GM23338 (cell line): ENCODE results near the gene ANKS1B. TPM values are rescaled to one million over a fixed set of nuclear protein-coding genes. Genes with fewer than 3 reads are reported as not detected.

Experiments used
- ATAC-seq: fragments of 200-7000 bp; cut with Tn5 transposase; 3 replicates; pipeline ENCODE4 v1.9.1; 2020
- DNase-seq: peaks from one replicate; pipeline ENCODE4 v3.0.0-alpha.2; 2015; ENCODE audit warnings: low spot score
- H2AFZ ChIP-seq: fragments of 200-600 bp; sonication (generic); 2 replicates; pipeline ENCODE4 v1.8.0; 2016; ENCODE audit warnings: antibody characterized with exemption, mild to moderate bottlenecking, moderate library complexity
- H3F3A ChIP-seq: fragments of 200-600 bp; sonication (generic); replicated peaks from 2 replicates; pipeline ENCODE4 v1.8.0; 2017; ENCODE audit warnings: antibody characterized with exemption, mixed run types, low read depth
- H3K27ac ChIP-seq: fragments of 200-600 bp; sonication (generic); 2 replicates; pipeline ENCODE4 v1.6.1; 2016; ENCODE audit warnings: low read depth
- H3K27me3 ChIP-seq: fragments of 200-600 bp; sonication (generic); 2 replicates; pipeline ENCODE4 v1.8.0; 2016; ENCODE audit warnings: mild to moderate bottlenecking, mixed run types, moderate library complexity; ENCODE audit not compliant: insufficient read depth
- H3K36me3 ChIP-seq: fragments of 200-600 bp; sonication (generic); 2 replicates; pipeline ENCODE4 v1.8.0; 2016; ENCODE audit warnings: mild to moderate bottlenecking; ENCODE audit not compliant: insufficient read depth
- H3K4me1 ChIP-seq: fragments of 200-600 bp; sonication (generic); 2 replicates; pipeline ENCODE4 v1.8.0; 2016; ENCODE audit warnings: mild to moderate bottlenecking, moderate library complexity; ENCODE audit not compliant: insufficient read depth
- H3K4me2 ChIP-seq: fragments of 200-600 bp; sonication (generic); 2 replicates; pipeline ENCODE4 v1.7.1; 2017; ENCODE audit warnings: mixed run types
- H3K4me3 ChIP-seq: fragments of 200-600 bp; sonication (generic); 2 replicates; pipeline ENCODE4 v1.6.1; 2016; ENCODE audit warnings: mixed run types
- H3K79me2 ChIP-seq: fragments of 200-600 bp; sonication (generic); replicated peaks from 2 replicates; pipeline ENCODE4 v1.8.0; 2017; ENCODE audit warnings: mild to moderate bottlenecking; ENCODE audit not compliant: insufficient read depth
- H3K9me2 ChIP-seq: fragments of 200-600 bp; sonication (generic); 2 replicates; pipeline ENCODE4 v1.8.0; 2017; ENCODE audit not compliant: insufficient read depth
- H4K20me1 ChIP-seq: fragments of 200-600 bp; sonication (generic); replicated peaks from 2 replicates; pipeline ENCODE4 v1.8.0; 2017; ENCODE audit warnings: mild to moderate bottlenecking; ENCODE audit not compliant: insufficient read depth
- H3K27ac Mint-ChIP-seq: 2 replicates; pipeline ENCODE4 v1.8.0; 2020; ENCODE audit warnings: inconsistent platforms, mild to moderate bottlenecking, moderate library complexity, mixed read lengths
- H3K27me3 Mint-ChIP-seq: 3 replicates; pipeline ENCODE4 v1.8.0; 2022; ENCODE audit warnings: low read depth, mild to moderate bottlenecking, moderate library complexity, mixed read lengths, inconsistent platforms; ENCODE audit not compliant: insufficient read depth, poor library complexity
- H3K36me3 Mint-ChIP-seq: 3 replicates; pipeline ENCODE4 v1.8.0; 2021; ENCODE audit warnings: low read depth, mild to moderate bottlenecking, inconsistent platforms, moderate library complexity, mixed read lengths
- H3K4me1 Mint-ChIP-seq: 3 replicates; pipeline ENCODE4 v1.8.0; 2020; ENCODE audit warnings: mild to moderate bottlenecking, inconsistent platforms, mixed read lengths
- H3K4me3 Mint-ChIP-seq: 3 replicates; pipeline ENCODE4 v1.8.0; 2021; ENCODE audit warnings: moderate library complexity, mild to moderate bottlenecking, inconsistent platforms, mixed read lengths
- H3K9me3 Mint-ChIP-seq: 3 replicates; pipeline ENCODE4 v1.8.0; 2020; ENCODE audit warnings: moderate library complexity, mild to moderate bottlenecking, inconsistent platforms, mixed read lengths
- EZH2 ChIP-seq: fragments of 200-600 bp; sonication (generic); IDR thresholded peaks from one replicate; pipeline ENCODE4 v1.8.0; 2017; ENCODE audit warnings: antibody characterized with exemption, mild to moderate bottlenecking, low read depth; ENCODE audit not compliant: unreplicated experiment
- EZH2phosphoT487 ChIP-seq: fragments of 200-600 bp; sonication (generic); IDR thresholded peaks from one replicate; pipeline ENCODE4 v1.8.1; 2018; ENCODE audit warnings: antibody characterized with exemption; ENCODE audit not compliant: unreplicated experiment
- JUNB ChIP-seq: IDR thresholded peaks from one replicate; pipeline ENCODE4 v1.6.1; 2016; ENCODE audit warnings: antibody characterized with exemption; ENCODE audit not compliant: unreplicated experiment
- NANOG ChIP-seq: IDR thresholded peaks from 2 replicates; pipeline ENCODE4 v1.6.1; 2016; ENCODE audit warnings: antibody characterized with exemption, borderline replicate concordance
- POLR2AphosphoS5 ChIP-seq: IDR thresholded peaks from 2 replicates; pipeline ENCODE4 v1.6.1; 2016; ENCODE audit warnings: antibody characterized with exemption, low read depth
- ZNF114 ChIP-seq: fragments of 250-450 bp; sonication (Bioruptor Pico); IDR thresholded peaks from 2 replicates; pipeline ENCODE4 v1.5.0; 2020; ENCODE audit warnings: mild to moderate bottlenecking, moderate library complexity
- polyA plus RNA-seq: library from polyadenylated mRNA; unstranded; fragments of >200 nt; fragmentation: Nextera tagmentation; extraction: Ambion mirVana; gene quantifications from 2 replicates; pipeline ENCODE4 v1.2.1, GENCODE V29; 2016
- total RNA-seq: library from RNA; depleted of rRNA; stranded (reverse); fragments of >200 nt; shearing (Covaris generic); gene quantifications from 2 replicates; pipeline ENCODE4 v1.2.3, GENCODE V29; 2014
- TF ChIP-seq, protein P1 (sequence below), 2 experiments: fragments of 200-600 bp in 1 of 2; sonication (generic) in 1 of 2; conservative IDR thresholded peaks; 2 replicates each; pipeline versions ENCODE4 v1.5.1 to v1.6.1; 2016 to 2017; ENCODE audit warnings: antibody characterized with exemption in 2 of 2, low read depth in 2 of 2, mild to moderate bottlenecking in 2 of 2, moderate library complexity in 1 of 2
- TF ChIP-seq, protein P2 (sequence below): fragments of 250-450 bp; sonication (Bioruptor Pico); IDR thresholded peaks from 2 replicates; pipeline ENCODE4 v1.5.0; 2020; ENCODE audit warnings: mild to moderate bottlenecking, moderate library complexity
- TF ChIP-seq, protein P3 (sequence below): IDR thresholded peaks from one replicate; pipeline ENCODE4 v1.6.1; 2018; ENCODE audit warnings: antibody characterized with exemption; ENCODE audit not compliant: unreplicated experiment
- TF ChIP-seq, protein P4 (sequence below): IDR thresholded peaks from 2 replicates; pipeline ENCODE4 v1.6.1; 2016; ENCODE audit warnings: antibody characterized with exemption

ANKS1B gene
- total and polyA plus RNA-seq, 2 experiments from 2014 or later, result 4.3 to 5.8 TPM

DNA sequence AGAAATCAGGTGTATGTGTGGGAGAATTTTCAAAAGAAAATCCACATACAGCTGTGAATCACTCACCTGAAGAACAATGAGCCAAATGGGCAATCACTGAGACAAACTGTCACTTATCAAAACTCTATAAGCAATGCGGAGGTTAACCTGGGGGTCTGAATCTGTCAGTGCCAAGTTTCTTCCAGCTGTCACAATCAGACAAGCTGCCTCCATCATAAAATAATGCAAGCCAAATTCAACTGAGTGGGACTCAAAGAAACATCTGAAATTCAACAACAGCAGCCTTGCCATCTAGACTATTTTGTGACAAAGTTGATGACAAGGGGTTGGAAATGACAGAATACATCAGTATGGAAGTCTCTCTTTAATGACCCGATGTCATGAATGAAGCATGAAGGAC, 276.9 kb downstream of the ANKS1B start:
- TF ChIP-seq EZH2 (no peak), POLR2AphosphoS5 (no peak), JUNB (no peak), ZNF114 (CRISPR knock-in tag) (no peak), NANOG (no peak), EZH2phosphoT487 (no peak)
- TF ChIP-seq, protein P1, sequence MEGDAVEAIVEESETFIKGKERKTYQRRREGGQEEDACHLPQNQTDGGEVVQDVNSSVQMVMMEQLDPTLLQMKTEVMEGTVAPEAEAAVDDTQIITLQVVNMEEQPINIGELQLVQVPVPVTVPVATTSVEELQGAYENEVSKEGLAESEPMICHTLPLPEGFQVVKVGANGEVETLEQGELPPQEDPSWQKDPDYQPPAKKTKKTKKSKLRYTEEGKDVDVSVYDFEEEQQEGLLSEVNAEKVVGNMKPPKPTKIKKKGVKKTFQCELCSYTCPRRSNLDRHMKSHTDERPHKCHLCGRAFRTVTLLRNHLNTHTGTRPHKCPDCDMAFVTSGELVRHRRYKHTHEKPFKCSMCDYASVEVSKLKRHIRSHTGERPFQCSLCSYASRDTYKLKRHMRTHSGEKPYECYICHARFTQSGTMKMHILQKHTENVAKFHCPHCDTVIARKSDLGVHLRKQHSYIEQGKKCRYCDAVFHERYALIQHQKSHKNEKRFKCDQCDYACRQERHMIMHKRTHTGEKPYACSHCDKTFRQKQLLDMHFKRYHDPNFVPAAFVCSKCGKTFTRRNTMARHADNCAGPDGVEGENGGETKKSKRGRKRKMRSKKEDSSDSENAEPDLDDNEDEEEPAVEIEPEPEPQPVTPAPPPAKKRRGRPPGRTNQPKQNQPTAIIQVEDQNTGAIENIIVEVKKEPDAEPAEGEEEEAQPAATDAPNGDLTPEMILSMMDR (conservative IDR thresholded peaks at IDR 0.05; ENCODE audit: low read depth in 2 of 2), result no peak
- TF ChIP-seq, protein P2, sequence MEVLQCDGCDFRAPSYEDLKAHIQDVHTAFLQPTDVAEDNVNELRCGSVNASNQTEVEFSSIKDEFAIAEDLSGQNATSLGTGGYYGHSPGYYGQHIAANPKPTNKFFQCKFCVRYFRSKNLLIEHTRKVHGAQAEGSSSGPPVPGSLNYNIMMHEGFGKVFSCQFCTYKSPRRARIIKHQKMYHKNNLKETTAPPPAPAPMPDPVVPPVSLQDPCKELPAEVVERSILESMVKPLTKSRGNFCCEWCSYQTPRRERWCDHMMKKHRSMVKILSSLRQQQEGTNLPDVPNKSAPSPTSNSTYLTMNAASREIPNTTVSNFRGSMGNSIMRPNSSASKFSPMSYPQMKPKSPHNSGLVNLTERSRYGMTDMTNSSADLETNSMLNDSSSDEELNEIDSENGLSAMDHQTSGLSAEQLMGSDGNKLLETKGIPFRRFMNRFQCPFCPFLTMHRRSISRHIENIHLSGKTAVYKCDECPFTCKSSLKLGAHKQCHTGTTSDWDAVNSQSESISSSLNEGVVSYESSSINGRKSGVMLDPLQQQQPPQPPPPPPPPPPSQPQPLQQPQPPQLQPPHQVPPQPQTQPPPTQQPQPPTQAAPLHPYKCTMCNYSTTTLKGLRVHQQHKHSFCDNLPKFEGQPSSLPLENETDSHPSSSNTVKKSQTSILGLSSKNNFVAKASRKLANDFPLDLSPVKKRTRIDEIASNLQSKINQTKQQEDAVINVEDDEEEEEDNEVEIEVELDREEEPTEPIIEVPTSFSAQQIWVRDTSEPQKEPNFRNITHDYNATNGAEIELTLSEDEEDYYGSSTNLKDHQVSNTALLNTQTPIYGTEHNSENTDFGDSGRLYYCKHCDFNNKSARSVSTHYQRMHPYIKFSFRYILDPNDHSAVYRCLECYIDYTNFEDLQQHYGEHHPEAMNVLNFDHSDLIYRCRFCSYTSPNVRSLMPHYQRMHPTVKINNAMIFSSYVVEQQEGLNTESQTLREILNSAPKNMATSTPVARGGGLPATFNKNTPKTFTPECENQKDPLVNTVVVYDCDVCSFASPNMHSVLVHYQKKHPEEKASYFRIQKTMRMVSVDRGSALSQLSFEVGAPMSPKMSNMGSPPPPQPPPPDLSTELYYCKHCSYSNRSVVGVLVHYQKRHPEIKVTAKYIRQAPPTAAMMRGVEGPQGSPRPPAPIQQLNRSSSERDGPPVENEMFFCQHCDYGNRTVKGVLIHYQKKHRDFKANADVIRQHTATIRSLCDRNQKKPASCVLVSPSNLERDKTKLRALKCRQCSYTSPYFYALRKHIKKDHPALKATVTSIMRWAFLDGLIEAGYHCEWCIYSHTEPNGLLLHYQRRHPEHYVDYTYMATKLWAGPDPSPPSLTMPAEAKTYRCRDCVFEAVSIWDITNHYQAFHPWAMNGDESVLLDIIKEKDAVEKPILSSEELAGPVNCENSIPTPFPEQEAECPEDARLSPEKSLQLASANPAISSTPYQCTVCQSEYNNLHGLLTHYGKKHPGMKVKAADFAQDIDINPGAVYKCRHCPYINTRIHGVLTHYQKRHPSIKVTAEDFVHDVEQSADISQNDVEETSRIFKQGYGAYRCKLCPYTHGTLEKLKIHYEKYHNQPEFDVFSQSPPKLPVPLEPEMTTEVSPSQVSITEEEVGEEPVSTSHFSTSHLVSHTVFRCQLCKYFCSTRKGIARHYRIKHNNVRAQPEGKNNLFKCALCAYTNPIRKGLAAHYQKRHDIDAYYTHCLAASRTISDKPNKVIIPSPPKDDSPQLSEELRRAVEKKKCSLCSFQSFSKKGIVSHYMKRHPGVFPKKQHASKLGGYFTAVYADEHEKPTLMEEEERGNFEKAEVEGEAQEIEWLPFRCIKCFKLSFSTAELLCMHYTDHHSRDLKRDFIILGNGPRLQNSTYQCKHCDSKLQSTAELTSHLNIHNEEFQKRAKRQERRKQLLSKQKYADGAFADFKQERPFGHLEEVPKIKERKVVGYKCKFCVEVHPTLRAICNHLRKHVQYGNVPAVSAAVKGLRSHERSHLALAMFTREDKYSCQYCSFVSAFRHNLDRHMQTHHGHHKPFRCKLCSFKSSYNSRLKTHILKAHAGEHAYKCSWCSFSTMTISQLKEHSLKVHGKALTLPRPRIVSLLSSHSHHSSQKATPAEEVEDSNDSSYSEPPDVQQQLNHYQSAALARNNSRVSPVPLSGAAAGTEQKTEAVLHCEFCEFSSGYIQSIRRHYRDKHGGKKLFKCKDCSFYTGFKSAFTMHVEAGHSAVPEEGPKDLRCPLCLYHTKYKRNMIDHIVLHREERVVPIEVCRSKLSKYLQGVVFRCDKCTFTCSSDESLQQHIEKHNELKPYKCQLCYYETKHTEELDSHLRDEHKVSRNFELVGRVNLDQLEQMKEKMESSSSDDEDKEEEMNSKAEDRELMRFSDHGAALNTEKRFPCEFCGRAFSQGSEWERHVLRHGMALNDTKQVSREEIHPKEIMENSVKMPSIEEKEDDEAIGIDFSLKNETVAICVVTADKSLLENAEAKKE (CRISPR knock-in tag), result no peak
- TF ChIP-seq, protein P3, sequence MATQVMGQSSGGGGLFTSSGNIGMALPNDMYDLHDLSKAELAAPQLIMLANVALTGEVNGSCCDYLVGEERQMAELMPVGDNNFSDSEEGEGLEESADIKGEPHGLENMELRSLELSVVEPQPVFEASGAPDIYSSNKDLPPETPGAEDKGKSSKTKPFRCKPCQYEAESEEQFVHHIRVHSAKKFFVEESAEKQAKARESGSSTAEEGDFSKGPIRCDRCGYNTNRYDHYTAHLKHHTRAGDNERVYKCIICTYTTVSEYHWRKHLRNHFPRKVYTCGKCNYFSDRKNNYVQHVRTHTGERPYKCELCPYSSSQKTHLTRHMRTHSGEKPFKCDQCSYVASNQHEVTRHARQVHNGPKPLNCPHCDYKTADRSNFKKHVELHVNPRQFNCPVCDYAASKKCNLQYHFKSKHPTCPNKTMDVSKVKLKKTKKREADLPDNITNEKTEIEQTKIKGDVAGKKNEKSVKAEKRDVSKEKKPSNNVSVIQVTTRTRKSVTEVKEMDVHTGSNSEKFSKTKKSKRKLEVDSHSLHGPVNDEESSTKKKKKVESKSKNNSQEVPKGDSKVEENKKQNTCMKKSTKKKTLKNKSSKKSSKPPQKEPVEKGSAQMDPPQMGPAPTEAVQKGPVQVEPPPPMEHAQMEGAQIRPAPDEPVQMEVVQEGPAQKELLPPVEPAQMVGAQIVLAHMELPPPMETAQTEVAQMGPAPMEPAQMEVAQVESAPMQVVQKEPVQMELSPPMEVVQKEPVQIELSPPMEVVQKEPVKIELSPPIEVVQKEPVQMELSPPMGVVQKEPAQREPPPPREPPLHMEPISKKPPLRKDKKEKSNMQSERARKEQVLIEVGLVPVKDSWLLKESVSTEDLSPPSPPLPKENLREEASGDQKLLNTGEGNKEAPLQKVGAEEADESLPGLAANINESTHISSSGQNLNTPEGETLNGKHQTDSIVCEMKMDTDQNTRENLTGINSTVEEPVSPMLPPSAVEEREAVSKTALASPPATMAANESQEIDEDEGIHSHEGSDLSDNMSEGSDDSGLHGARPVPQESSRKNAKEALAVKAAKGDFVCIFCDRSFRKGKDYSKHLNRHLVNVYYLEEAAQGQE, result no peak
- TF ChIP-seq, protein P4, sequence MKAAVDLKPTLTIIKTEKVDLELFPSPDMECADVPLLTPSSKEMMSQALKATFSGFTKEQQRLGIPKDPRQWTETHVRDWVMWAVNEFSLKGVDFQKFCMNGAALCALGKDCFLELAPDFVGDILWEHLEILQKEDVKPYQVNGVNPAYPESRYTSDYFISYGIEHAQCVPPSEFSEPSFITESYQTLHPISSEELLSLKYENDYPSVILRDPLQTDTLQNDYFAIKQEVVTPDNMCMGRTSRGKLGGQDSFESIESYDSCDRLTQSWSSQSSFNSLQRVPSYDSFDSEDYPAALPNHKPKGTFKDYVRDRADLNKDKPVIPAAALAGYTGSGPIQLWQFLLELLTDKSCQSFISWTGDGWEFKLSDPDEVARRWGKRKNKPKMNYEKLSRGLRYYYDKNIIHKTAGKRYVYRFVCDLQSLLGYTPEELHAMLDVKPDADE, result no peak
- H3F3A ChIP-seq, result no peaks in the 10 kb centered on the region
- Mint-ChIP-seq H3K4me3 (no peak overlapping the region), H3K9me3 (peaks cover 3% of the 10 kb centered on the region; the same call in 1 of the 3 replicates), H3K27me3 (peaks cover 2% of the 10 kb centered on the region), H3K27ac (no peak overlapping the region), H3K4me1 (no peaks in the 10 kb centered on the region), H3K36me3 (no peaks in the 10 kb centered on the region)
- no peaks in the 10 kb centered on the region for H3K9me2 ChIP-seq
- H3K4me2 ChIP-seq, result no peak overlapping the region
- DNase-seq, result no peak
- H3K27ac ChIP-seq, result no peak overlapping the region
- H3K4me3 ChIP-seq, result no peak overlapping the region
- no peaks in the 10 kb centered on the region for H3K4me1 ChIP-seq
- ATAC-seq, result no peak
- H3K27me3 ChIP-seq, result no peaks in the 10 kb centered on the region
- no peak overlapping the region for H2AFZ ChIP-seq
- no peaks in the 10 kb centered on the region for H3K36me3 ChIP-seq
- H3K79me2 ChIP-seq, result no peaks in the 10 kb centered on the region
- H4K20me1 ChIP-seq, result no peaks in the 10 kb centered on the region
